Measurements from ENCODE around the gene FDPS.

Gene FDPS

GRCh38 chr1:155273343-155274245, 35.1 kb upstream of the FDPS start, which contains the start of gene CLK2:
Gene CLK2 (minus strand): TSS chr1:155273504. CDS start chr1:155270977, 2,527 bp downstream.
- TF ChIP-seq POLR2A (IDR thresholded peaks at IDR 0.05; ENCODE audit: extremely low read depth, insufficient read length), result peak; percentile 80
- peak; percentile 100 for TF ChIP-seq MAX (IDR thresholded peaks at IDR 0.05; ENCODE audit: low read depth, low read length)
- TF ChIP-seq MYC (IDR thresholded peaks at IDR 0.05; ENCODE audit: low read depth, low read length), result peak; percentile 99
- TF ChIP-seq, protein P1, sequence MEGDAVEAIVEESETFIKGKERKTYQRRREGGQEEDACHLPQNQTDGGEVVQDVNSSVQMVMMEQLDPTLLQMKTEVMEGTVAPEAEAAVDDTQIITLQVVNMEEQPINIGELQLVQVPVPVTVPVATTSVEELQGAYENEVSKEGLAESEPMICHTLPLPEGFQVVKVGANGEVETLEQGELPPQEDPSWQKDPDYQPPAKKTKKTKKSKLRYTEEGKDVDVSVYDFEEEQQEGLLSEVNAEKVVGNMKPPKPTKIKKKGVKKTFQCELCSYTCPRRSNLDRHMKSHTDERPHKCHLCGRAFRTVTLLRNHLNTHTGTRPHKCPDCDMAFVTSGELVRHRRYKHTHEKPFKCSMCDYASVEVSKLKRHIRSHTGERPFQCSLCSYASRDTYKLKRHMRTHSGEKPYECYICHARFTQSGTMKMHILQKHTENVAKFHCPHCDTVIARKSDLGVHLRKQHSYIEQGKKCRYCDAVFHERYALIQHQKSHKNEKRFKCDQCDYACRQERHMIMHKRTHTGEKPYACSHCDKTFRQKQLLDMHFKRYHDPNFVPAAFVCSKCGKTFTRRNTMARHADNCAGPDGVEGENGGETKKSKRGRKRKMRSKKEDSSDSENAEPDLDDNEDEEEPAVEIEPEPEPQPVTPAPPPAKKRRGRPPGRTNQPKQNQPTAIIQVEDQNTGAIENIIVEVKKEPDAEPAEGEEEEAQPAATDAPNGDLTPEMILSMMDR (IDR thresholded peaks at IDR 0.05; ENCODE audit: low read depth, low read length), result no peak
- DNase-seq (ENCODE audit: low read depth), result peak; percentile 99
- peak within 1 kb of the TSS; percentile 97 for H3K4me3 ChIP-seq (ENCODE audit: low read depth, low read length)

DNA sequence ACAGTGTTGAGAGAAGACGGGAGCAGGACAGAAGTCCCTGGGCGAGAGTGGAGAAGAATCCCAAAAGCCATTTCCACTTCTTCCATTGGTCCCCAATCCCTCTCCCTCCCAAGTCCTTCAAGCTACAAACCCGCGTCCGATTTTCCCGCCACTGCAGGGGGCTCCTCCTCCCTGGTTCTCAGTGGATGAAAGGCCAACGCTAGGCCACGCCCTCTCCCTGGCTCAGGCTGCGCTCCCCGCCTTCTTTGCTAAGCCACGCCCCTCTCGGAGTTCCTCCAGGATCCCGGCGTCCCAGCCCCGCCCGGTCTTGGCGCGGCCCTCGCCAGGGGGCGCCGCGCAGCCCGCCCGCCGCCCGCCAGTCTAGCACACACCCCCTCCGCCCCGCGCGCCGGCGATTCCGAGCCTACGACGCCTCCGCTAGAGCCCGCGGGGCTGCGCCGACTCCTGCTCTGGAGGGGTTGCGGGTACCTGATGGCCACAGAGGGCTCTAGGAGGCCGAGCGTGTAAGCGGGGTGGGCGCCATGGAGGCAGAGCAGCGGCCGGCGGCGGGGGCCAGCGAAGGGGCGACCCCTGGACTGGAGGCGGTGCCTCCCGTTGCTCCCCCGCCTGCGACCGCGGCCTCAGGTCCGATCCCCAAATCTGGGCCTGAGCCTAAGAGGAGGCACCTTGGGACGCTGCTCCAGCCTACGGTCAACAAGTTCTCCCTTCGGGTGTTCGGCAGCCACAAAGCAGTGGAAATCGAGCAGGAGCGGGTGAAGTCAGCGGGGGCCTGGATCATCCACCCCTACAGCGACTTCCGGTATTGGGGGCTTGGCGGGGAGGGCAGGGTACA, 31.4 kb upstream of the FDPS start, which contains the start of gene HCN3:
Gene HCN3, plus strand, starts transcription at position 394 of the 832 bp plus-strand sequence. Its CDS starts 128 bp downstream, at position 522.
- peak; percentile 94 for DNase-seq (ENCODE audit: low read depth)
- TF ChIP-seq POLR2A (IDR thresholded peaks at IDR 0.05; ENCODE audit: extremely low read depth, insufficient read length), result no peak
- no peak for TF ChIP-seq MYC (IDR thresholded peaks at IDR 0.05; ENCODE audit: low read depth, low read length)
- peak; percentile 61 for TF ChIP-seq MAX (IDR thresholded peaks at IDR 0.05; ENCODE audit: low read depth, low read length)
- TF ChIP-seq, protein P1 (IDR thresholded peaks at IDR 0.05; ENCODE audit: low read depth, low read length), result peak; percentile 14
- H3K4me3 ChIP-seq (ENCODE audit: low read depth, low read length), result peak within 1 kb of the TSS; percentile 44

- peak overlapping the region; percentile 44 for H3K4me3 ChIP-seq (ENCODE audit: low read depth, low read length)
- TF ChIP-seq, protein P1 (IDR thresholded peaks at IDR 0.05; ENCODE audit: low read depth, low read length), result peak; percentile 21
- TF ChIP-seq POLR2A (IDR thresholded peaks at IDR 0.05; ENCODE audit: extremely low read depth, insufficient read length), result no peak
- no peak for TF ChIP-seq MAX (IDR thresholded peaks at IDR 0.05; ENCODE audit: low read depth, low read length)
- no peak for TF ChIP-seq MYC (IDR thresholded peaks at IDR 0.05; ENCODE audit: low read depth, low read length)
- DNase-seq (ENCODE audit: low read depth), result peak; percentile 59
These were observed 30.6 kb upstream of the FDPS start for GRCh38 chr1:155277902-155278688.

DNA sequence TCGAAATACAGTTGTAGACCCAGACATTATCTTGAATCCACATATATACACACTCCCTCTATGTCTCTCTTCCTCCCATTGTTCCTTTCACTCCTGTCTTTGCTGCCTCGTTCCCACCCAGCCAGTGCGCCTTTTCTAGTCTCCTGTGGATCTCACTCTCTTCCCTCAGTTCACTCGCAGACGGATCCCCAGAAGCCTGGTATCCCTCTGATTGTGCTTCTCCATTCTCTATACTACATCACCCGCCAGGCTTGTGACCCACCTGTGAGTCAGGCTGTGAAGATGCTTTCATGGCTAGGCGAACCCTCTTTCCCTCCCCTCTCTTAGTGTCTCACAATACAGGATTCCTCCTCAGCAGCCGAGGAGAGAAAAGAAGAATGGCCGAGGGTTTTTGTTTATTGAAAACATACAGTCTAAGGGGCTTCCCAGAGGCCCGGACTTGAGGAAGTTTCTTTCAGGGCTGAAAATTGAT, 29.9 kb upstream of the FDPS start:
- no peak for TF ChIP-seq MAX (IDR thresholded peaks at IDR 0.05; ENCODE audit: low read depth, low read length)
- no peak for TF ChIP-seq POLR2A (IDR thresholded peaks at IDR 0.05; ENCODE audit: extremely low read depth, insufficient read length)
- DNase-seq (ENCODE audit: low read depth), result no peak

GRCh38 chr1:155279268-155279667, 29.4 kb upstream of the FDPS start:
- H3K4me3 ChIP-seq (ENCODE audit: low read depth, low read length), result no peak overlapping the region
- DNase-seq (ENCODE audit: low read depth), result no peak
- TF ChIP-seq POLR2A (IDR thresholded peaks at IDR 0.05; ENCODE audit: extremely low read depth, insufficient read length) (no peak), MAX (IDR thresholded peaks at IDR 0.05; ENCODE audit: low read depth, low read length) (no peak), MYC (IDR thresholded peaks at IDR 0.05; ENCODE audit: low read depth, low read length) (no peak)
- TF ChIP-seq, protein P1 (IDR thresholded peaks at IDR 0.05; ENCODE audit: low read depth, low read length), result no peak

More for the DNA sequence above, 29.9 kb upstream of the FDPS start:
- no peak overlapping the region for H3K4me3 ChIP-seq (ENCODE audit: low read depth, low read length)

Measured in NB4 (cell line).